HL-60 (cell line): Measurements from ENCODE around the gene METTL23.

Experiments used
- DNase-seq, 2 experiments: peaks; one replicate each; pipeline ENCODE4 v3.0.0-alpha.2; 2010 to 2020; ENCODE audit warnings: low read depth in 1 of 2, low spot score in 1 of 2
- H3K27ac ChIP-seq: fragments of 250-450 bp; sonication (Bioruptor Pico); replicated peaks from 2 replicates; pipeline ENCODE4 v1.5.1; 2020; ENCODE audit warnings: mild to moderate bottlenecking, moderate library complexity
- H3K27me3 ChIP-seq: fragments of 250-450 bp; sonication (Bioruptor Pico); 2 replicates; pipeline ENCODE4 v1.5.1; 2021; ENCODE audit warnings: mild to moderate bottlenecking, moderate library complexity; ENCODE audit not compliant: insufficient read depth, poor library complexity, severe bottlenecking
- H3K4me3 ChIP-seq: replicated peaks from 2 replicates; pipeline ENCODE4 v1.5.1; 2011; ENCODE audit warnings: mild to moderate bottlenecking, control low read depth, low read length; ENCODE audit not compliant: insufficient read depth
- CTCF ChIP-seq: IDR thresholded peaks from one replicate; pipeline ENCODE4 v1.5.1; 2011; ENCODE audit warnings: low read length, control low read depth, inconsistent platforms; ENCODE audit not compliant: insufficient read depth
- GABPA ChIP-seq: IDR thresholded peaks from 2 replicates; pipeline ENCODE4 v1.6.1; 2012; ENCODE audit warnings: low read depth
- POLR2AphosphoS5 ChIP-seq: IDR thresholded peaks from 2 replicates; pipeline ENCODE4 v1.6.1; 2012; ENCODE audit warnings: low read depth
- REST ChIP-seq: IDR thresholded peaks from 2 replicates; pipeline ENCODE4 v1.6.1; 2012; ENCODE audit warnings: low read depth; ENCODE audit not compliant: insufficient replicate concordance
- SPI1 ChIP-seq: IDR thresholded peaks from 2 replicates; pipeline ENCODE4 v1.6.1; 2012; ENCODE audit warnings: low read depth, mild to moderate bottlenecking, borderline replicate concordance

The METTL23 gene

DNA sequence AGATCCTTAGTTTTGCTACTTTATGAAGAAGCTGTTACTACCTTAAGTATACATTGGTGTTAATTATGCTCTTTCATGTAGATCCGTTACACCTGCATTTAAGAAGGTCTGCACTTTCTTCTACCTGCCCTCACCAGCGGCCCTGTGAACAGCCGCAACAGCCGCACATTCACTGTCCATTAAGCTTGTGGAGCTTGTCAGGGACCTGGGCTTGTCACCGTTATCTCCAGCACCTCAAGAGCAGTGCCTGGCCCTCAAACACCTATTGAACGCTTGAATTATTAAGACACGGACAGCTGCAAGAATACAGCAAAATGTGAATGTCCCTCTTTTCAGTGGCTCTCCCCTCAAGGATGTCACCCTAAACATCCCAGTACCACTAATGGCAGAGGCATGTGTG lies 12.9 kb upstream of the METTL23 start:
- no peak overlapping the region for H3K27ac ChIP-seq
- H3K27me3 ChIP-seq: no peaks in the 10 kb centered on the region
- no peak overlapping the region for H3K4me3 ChIP-seq
- no peak for TF ChIP-seq CTCF
- TF ChIP-seq SPI1: no peak
- no peak for TF ChIP-seq REST
- no peak for TF ChIP-seq POLR2AphosphoS5
- TF ChIP-seq GABPA: no peak
- DNase-seq: no peak

DNA sequence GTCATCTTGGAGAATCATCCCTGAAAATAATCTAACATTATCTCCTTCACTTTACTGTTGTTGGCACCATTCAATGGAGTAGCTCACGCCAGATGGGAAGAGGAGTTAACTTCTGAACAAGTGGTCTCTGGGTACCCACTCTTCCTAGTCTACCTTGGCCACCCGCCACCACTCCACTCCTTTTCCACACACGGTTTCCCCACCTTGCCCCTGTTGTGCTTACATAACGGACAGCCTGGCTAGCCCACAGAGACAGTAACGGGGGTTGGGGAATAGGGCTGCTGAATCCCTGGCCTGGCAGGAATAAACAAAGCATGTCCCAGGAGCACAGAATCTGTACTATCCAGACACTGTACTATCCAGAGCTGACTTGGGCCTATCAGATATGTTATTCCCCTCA lies 12.3 kb upstream of the METTL23 start:
- Histone ChIP-seq H3K27ac (peak overlapping the region; percentile 76), H3K27me3 (no peaks in the 10 kb centered on the region), H3K4me3 (no peak overlapping the region)
- TF ChIP-seq CTCF: no peak
- no peak for TF ChIP-seq REST
- no peak for TF ChIP-seq POLR2AphosphoS5
- TF ChIP-seq GABPA: no peak
- no peak for TF ChIP-seq SPI1
- no peak for DNase-seq

DNA sequence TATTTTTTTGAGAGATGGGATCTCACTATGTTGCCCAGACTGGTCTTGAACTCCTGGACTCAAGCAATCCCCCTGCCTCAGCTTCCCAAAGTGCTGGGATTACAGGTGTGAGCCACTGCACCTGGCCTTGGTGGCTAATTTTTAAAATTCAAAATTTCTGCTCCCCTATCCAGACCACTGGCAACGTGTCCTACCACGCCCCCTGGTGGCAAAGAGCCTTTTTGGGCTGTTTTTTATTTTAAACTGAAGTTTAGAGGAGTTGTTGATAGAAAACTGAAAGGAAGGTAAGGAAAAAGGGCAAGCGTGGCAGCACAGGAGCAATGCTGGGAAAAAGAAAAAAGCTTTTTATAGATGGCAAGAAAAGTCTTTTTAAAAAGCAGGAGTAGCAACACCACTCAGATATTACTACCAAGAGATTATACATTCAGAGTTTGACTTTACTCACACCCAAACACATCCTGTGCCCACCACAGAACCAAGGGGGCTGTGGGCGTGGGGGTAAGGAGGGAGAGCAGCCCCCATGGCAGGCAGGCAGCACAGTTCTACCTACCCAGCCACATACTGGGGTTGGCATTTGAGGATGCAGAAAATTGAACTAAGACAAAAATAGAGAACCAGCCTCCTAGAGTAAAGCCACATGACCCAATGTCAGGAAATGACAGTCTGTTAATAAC lies 11.7 kb upstream of the METTL23 start:
- peak overlapping the region; percentile 76 for H3K27ac ChIP-seq
- no peaks in the 10 kb centered on the region for H3K27me3 ChIP-seq
- TF ChIP-seq CTCF: peak; percentile 66
- TF ChIP-seq POLR2AphosphoS5: no peak
- no peak overlapping the region for H3K4me3 ChIP-seq
- DNase-seq: peak in 1 of 2 experiments; percentile 77

GRCh38 chr17:76715496-76715830 lies 11.2 kb upstream of the METTL23 start:
- no peak for DNase-seq
- Histone ChIP-seq H3K27ac (peak overlapping the region; percentile 76), H3K4me3 (no peak overlapping the region), H3K27me3 (no peaks in the 10 kb centered on the region)
- TF ChIP-seq GABPA: no peak
